ENCODE data around the gene NCAPG2.
"Not testable (repeated sequence)": the region's sequence is repeated elsewhere in the genome, so short reads cannot be mapped to it uniquely, and the experiment has no call there.

Gene NCAPG2

GRCh38 chr7:158706710-158707590 is 2.3 kb upstream of the NCAPG2 start:
- in situ Hi-C loops (cut with HindIII; ENCODE audit: low sequenced_read_pairs) = no loop called here

- in situ Hi-C loops (cut with HindIII; ENCODE audit: low sequenced_read_pairs) = no loop called here
Observed at GRCh38 chr7:158706273-158706704, 1.7 kb upstream of the NCAPG2 start.

GRCh38 chr7:158705234-158705850 is 738 bp upstream of the NCAPG2 start:
- in situ Hi-C loops (cut with HindIII; ENCODE audit: low sequenced_read_pairs) = no loop called here

GRCh38 chr7:158703679-158704523 is 703 bp downstream of the NCAPG2 start:
- in situ Hi-C loops (cut with HindIII; ENCODE audit: low sequenced_read_pairs) = not testable (repeated sequence)

- in situ Hi-C loops (cut with HindIII; ENCODE audit: low sequenced_read_pairs) = no loop called here
Observed at GRCh38 chr7:158702944-158703343, 1.7 kb downstream of the NCAPG2 start.

GRCh38 chr7:158702196-158702595 is 2.4 kb downstream of the NCAPG2 start:
- in situ Hi-C loops (cut with HindIII; ENCODE audit: low sequenced_read_pairs) = no loop called here

GRCh38 chr7:158700008-158700407 is 4.6 kb downstream of the NCAPG2 start:
- in situ Hi-C loops (cut with HindIII; ENCODE audit: low sequenced_read_pairs) = no loop called here

GRCh38 chr7:158699341-158699740 is 5.3 kb downstream of the NCAPG2 start:
- in situ Hi-C loops (cut with HindIII; ENCODE audit: low sequenced_read_pairs) = no loop called here

- in situ Hi-C loops (cut with HindIII; ENCODE audit: low sequenced_read_pairs) = no loop called here
Observed at GRCh38 chr7:158698657-158699195, 5.9 kb downstream of the NCAPG2 start.

- in situ Hi-C loops (cut with HindIII; ENCODE audit: low sequenced_read_pairs) = not testable (repeated sequence)
Observed at GRCh38 chr7:158697597-158697996, 7.0 kb downstream of the NCAPG2 start.

GRCh38 chr7:158695726-158696452 is 8.7 kb downstream of the NCAPG2 start:
- in situ Hi-C loops (cut with HindIII; ENCODE audit: low sequenced_read_pairs) = no loop called here

- in situ Hi-C loops (cut with HindIII; ENCODE audit: low sequenced_read_pairs) = no loop called here
Observed at GRCh38 chr7:158695056-158695455, 9.5 kb downstream of the NCAPG2 start.

GRCh38 chr7:158694650-158695049 is 10.0 kb downstream of the NCAPG2 start:
- in situ Hi-C loops (cut with HindIII; ENCODE audit: low sequenced_read_pairs) = no loop called here

GRCh38 chr7:158689488-158689887 is 15.1 kb downstream of the NCAPG2 start:
- in situ Hi-C loops (cut with HindIII; ENCODE audit: low sequenced_read_pairs) = loop anchor here (10.0 kb wide), 1 partner anchor 185 kb away; no protein-coding TSS in a partner anchor

GRCh38 chr7:158687406-158687805 is 17.2 kb downstream of the NCAPG2 start:
- in situ Hi-C loops (cut with HindIII; ENCODE audit: low sequenced_read_pairs) = loop anchor here (10.0 kb wide), 1 partner anchor 183 kb away; no protein-coding TSS in a partner anchor

GRCh38 chr7:158685693-158686092 is 18.9 kb downstream of the NCAPG2 start:
- in situ Hi-C loops (cut with HindIII; ENCODE audit: low sequenced_read_pairs) = loop anchor here (10.0 kb wide), 1 partner anchor 181 kb away; no protein-coding TSS in a partner anchor

- in situ Hi-C loops (cut with HindIII; ENCODE audit: low sequenced_read_pairs) = loop anchor here (10.0 kb wide), 1 partner anchor 180 kb away; no protein-coding TSS in a partner anchor
Observed at GRCh38 chr7:158684329-158684728, 20.3 kb downstream of the NCAPG2 start.

GRCh38 chr7:158683541-158683940 is 21.1 kb downstream of the NCAPG2 start:
- in situ Hi-C loops (cut with HindIII; ENCODE audit: low sequenced_read_pairs) = loop anchor here (10.0 kb wide), 1 partner anchor 179 kb away; no protein-coding TSS in a partner anchor

- in situ Hi-C loops (cut with HindIII; ENCODE audit: low sequenced_read_pairs) = loop anchor here (10.0 kb wide), 1 partner anchor 178 kb away; no protein-coding TSS in a partner anchor
Observed at GRCh38 chr7:158682456-158682855, 22.1 kb downstream of the NCAPG2 start.

- in situ Hi-C loops (cut with HindIII; ENCODE audit: low sequenced_read_pairs) = loop anchor here (10.0 kb wide), 1 partner anchor 176 kb away; no protein-coding TSS in a partner anchor
Observed at GRCh38 chr7:158680754-158681153, 23.9 kb downstream of the NCAPG2 start.
